Epithelial cell of proximal tubule (primary cell): Measurements from ENCODE around the gene LINC01488. TPM values are rescaled to one million over a fixed set of nuclear protein-coding genes. Genes with fewer than 3 reads are reported as not detected.

Experiments
- DNase-seq: peaks from one replicate; pipeline ENCODE4 v3.0.0-alpha.2; 2011; ENCODE audit warnings: low read depth
- H3K4me3 ChIP-seq: 2 replicates; pipeline ENCODE4 v1.5.1; 2011; ENCODE audit warnings: low read depth, mild to moderate bottlenecking, low read length
- total RNA-seq: library from RNA; depleted of rRNA; stranded (reverse); fragments of >200 nt; gene quantifications from 2 replicates; pipeline ENCODE4 v1.2.3, GENCODE V29; 2015
- TF ChIP-seq, protein P1 (sequence below): conservative IDR thresholded peaks from 2 replicates; pipeline ENCODE4 v1.5.1; 2012; ENCODE audit warnings: low read depth, mild to moderate bottlenecking, low read length

Gene LINC01488
- total RNA-seq, 1 donor from 2014 or later: not detected

DNA sequence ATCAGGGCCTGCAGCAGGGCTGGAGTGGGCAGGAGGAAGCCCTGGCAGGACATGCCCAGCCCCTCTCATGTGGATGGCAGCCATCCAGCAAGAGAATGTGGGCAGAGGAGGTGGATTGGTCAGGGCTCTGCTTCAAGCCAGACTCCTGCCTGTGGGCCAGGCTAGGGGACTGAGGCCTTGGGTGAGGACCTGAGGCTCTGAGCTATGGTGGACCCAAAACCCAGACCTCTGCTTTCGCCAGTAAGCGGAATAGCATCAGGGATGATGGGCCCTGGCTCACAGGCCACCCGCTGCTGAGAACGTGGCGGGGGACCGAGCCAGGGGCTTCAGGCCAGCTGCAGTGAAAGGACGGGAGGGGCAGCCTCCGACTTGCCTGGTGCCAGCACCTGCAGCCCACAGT is 57.4 kb downstream of the LINC01488 start:
- H3K4me3 ChIP-seq: no peak overlapping the region
- TF ChIP-seq, protein P1, sequence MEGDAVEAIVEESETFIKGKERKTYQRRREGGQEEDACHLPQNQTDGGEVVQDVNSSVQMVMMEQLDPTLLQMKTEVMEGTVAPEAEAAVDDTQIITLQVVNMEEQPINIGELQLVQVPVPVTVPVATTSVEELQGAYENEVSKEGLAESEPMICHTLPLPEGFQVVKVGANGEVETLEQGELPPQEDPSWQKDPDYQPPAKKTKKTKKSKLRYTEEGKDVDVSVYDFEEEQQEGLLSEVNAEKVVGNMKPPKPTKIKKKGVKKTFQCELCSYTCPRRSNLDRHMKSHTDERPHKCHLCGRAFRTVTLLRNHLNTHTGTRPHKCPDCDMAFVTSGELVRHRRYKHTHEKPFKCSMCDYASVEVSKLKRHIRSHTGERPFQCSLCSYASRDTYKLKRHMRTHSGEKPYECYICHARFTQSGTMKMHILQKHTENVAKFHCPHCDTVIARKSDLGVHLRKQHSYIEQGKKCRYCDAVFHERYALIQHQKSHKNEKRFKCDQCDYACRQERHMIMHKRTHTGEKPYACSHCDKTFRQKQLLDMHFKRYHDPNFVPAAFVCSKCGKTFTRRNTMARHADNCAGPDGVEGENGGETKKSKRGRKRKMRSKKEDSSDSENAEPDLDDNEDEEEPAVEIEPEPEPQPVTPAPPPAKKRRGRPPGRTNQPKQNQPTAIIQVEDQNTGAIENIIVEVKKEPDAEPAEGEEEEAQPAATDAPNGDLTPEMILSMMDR: no peak
- DNase-seq: no peak

DNA sequence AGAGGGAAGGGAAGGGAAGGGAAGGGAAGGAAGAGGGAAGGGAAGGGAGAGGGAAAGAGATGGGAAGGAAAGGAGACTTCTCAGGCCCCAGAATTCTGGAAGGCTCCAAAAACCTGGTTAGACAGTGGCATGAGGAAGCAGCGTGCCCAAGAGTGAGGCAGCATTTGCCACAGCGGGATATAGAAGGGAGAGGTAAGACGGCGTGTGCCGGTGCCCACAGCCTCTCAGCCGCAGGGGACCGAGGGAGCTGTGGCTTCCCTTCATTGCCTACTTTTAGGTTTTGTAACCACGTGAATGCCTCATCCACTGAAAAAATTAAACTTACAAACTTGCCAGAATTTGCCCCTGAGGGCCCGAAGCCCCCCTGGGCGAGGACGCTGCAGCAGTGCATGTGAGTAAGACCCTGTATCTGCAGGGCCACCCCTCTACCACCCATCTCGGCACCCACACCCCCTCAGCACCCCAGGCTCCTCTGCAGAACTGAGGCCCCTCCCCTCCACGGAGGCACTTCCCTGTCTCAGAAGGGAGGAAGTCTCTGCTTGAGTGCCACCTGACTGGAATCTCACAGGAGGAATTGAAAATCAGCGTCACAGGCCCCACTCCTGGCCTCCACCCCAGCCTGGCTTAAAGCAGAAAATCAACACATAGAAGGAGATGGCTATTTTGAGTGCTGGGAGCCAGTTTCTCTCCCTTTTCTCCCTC is 58.1 kb downstream of the LINC01488 start:
- DNase-seq: no peak
- TF ChIP-seq, protein P1: no peak

DNA sequence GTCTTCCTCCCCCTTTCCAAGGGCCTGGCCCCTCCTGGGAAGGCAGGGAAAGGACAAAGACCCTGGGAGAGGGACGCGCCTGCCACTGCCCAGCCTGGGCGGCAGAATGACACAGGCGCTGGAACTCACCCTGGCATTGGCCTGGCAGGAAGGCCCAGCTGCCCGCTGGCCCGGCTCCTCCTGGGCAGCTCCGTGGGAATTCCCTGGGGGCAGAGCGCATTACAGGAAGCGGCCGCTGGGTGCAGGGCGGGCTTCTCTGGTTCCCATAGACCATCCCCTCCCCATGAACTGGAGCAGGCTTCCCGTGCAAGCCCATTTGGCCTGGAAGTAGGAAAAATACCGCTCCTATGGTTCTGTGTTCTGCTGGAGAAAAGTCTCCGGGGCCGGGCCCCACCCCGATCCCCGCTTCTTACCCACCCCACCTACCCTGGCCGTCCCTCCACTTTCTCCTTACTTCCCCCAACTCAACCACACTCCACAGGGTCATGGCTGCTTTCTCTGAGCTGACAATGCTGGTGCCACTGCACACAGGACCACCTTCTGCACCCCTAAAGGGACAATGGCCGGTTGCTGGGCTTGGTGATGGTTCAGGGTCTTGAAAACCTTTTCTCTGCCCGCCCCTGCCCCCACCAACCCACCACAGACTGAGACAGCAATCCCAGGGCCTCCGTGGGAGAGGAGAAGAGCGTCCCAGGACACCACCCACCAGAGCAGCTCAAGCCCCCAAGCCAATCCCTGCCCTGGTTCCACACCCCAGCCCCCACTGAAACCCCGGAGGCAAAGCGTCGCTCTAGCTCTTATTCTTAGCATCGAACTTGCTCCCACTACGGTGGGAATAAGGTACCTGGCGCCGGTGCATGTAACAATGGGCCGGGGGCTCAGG is 58.9 kb downstream of the LINC01488 start:
- TF ChIP-seq, protein P1: peak; percentile 32
- no peak overlapping the region for H3K4me3 ChIP-seq
- no peak for DNase-seq

More for the DNA sequence above, 58.1 kb downstream of the LINC01488 start:
- H3K4me3 ChIP-seq: no peak overlapping the region

DNA sequence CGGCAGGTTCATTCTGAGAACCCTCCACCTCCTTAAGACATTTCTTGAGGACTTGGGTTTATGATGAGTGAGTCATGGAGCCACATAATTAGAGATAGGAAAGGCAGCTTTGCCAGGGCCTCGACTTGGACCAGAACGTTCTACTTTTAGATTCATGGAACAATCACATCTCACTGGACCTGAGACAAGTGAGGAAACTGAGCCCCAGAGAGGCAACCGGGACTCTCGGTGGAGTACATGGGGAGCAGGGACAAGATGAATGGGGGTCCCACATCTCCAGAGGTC is 59.5 kb downstream of the LINC01488 start:
- no peak for DNase-seq
- H3K4me3 ChIP-seq: no peak overlapping the region
- TF ChIP-seq, protein P1: no peak

DNA sequence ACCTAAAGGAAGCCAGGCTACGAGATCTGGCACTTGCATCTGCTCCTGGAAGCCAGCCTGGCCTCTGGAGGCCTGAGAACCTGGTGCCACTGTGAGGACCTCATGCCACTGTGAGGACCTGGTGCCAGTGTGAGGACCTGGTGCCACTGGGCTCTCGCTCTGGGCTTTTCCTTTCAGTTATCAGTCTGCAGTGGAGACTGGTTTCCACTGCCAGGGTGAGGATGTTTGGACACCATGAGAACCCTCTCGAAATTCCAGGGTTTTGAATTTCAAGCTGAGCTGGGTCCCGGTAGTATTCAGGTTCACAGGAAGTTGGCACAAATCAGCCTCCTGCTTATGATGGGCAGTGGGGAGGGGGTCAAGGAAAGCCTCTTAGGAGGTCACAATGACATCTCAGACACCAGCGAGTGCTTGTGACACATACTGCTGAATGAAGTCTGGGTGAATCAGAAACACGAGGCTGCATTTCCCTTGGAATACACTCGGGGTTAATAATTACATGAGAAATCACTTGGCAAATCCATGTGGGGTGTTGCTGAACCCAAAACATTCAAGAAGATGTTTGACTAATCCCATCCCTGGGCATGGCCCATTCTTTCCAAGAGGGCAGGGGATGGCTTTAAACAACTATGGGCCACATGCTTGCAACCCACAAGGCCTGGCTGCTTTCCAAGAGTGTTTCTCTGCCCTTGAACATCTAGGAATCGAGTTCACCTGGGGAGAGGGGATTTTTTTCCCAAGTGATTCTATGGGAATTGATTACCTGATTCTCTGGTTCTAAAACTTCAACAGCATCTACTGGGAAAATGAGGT is 60.2 kb downstream of the LINC01488 start:
- TF ChIP-seq, protein P1: no peak
- H3K4me3 ChIP-seq: no peak overlapping the region
- DNase-seq: peak; percentile 94

DNA sequence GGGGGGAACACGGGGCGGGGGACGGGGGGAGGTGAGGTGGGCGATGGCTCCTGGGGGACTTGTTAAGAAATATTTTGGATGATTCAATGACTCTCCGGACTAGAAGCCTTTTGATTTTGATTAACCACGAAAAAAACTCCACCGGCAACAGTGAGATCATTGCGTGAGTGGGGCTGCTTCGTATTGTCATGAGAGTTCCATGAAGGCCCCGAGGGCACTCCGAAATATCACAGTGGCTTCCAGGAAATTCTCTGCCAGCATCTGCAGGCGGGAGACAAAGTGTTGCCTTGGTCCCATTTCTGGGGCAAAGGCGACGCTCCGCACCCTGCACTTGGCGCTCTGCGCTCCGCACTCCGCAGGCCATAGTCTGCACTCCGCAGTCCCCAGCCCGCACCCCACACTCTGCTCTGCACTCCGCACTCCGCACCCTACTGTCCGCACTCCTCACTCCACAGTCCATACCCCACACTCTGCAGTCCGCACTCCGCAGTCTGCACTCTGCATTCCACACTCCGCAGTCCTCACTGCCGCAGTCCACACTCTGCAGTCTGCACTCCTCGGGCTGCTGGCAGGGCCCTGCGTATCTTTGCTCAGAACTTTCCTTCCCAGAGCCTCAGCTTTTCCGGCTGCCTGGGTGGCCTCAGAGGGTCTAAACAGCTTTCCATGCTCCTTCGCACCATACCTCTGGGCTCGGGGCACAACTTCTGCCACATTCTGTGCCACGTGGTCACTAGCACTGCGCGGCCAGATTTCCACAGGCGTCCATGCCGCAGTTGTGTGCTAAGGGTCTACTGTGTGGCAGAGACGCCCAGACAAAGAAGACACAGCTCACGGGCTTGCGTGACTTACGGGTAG is 61.1 kb downstream of the LINC01488 start:
- no peak for DNase-seq
- TF ChIP-seq, protein P1: no peak
- no peak overlapping the region for H3K4me3 ChIP-seq
